Measurements from ENCODE around the gene STRN3. TPM values are rescaled to one million over a fixed set of nuclear protein-coding genes. Genes with fewer than 3 reads are reported as not detected.

The STRN3 gene
- total RNA-seq, 1 experiment from 2014 or later = 52.1 TPM

GRCh38 chr14:30977752-30978151 lies 48.4 kb downstream of the STRN3 start:
- H4K91ac ChIP-seq (ENCODE audit: insufficient read length, low read depth, low read length) = no peak overlapping the region
- H3K27ac Mint-ChIP-seq = no peak overlapping the region
- no peaks in the 10 kb centered on the region; the same call in 1 of the 2 replicates for H3K4me1 ChIP-seq (ENCODE audit: insufficient read depth, low read length)
- no peak for TF ChIP-seq CTCF (conservative IDR thresholded peaks at IDR 0.05)
- no peaks in the 10 kb centered on the region for H3K9me3 Mint-ChIP-seq
- no peak for DNase-seq
- no peaks in the 10 kb centered on the region for H3K9me3 ChIP-seq (ENCODE audit: control insufficient read depth, low read depth, low read length)
- no peaks in the 10 kb centered on the region for H4K20me1 ChIP-seq (ENCODE audit: control insufficient read depth, insufficient read depth, insufficient read length)
- H3K27me3 ChIP-seq (ENCODE audit: insufficient read depth, low read length) = no peaks in the 10 kb centered on the region
- H3K79me2 ChIP-seq (ENCODE audit: insufficient read depth, low read length) = peaks cover 27% of the 10 kb centered on the region; the same call in 1 of the 2 replicates
- no CpG with 5 or more reads among the region's 2 CpGs for WGBS (ENCODE audit: extremely low coverage, insufficient read length, low lambda C conversion rate)
- no peak overlapping the region for H4K8ac ChIP-seq (replicated peaks; ENCODE audit: insufficient read length, low read depth, low read length)
- no peak overlapping the region for H3K18ac ChIP-seq (ENCODE audit: insufficient read length, low read depth, low read length)
- H3K36me3 Mint-ChIP-seq (ENCODE audit: insufficient read depth in 1 of 3, low read depth in 3 of 3) = peaks cover 0 to 4% (median 0%) of the 10 kb centered on the region in 3 experiments; a peak in 1 of 7 replicates
- H3K23me2 ChIP-seq (ENCODE audit: insufficient read length, low read depth, low read length, poor library complexity, severe bottlenecking) = no peaks in the 10 kb centered on the region
- H3K79me1 ChIP-seq (ENCODE audit: insufficient read depth, low read depth, low read length, poor library complexity, severe bottlenecking) = peaks cover 5% of the 10 kb centered on the region
- H3K27ac ChIP-seq (ENCODE audit: insufficient read length, low read depth, low read length) = no peak overlapping the region
- no peak overlapping the region for H2BK12ac ChIP-seq (ENCODE audit: insufficient read length, low read depth, low read length)
- H3K27me3 Mint-ChIP-seq (ENCODE audit: low read depth) = no peaks in the 10 kb centered on the region
- no peak overlapping the region for H3K4me3 Mint-ChIP-seq
- H4K5ac ChIP-seq (ENCODE audit: insufficient read length, low read depth, low read length) = no peak overlapping the region
- H2BK20ac ChIP-seq (ENCODE audit: low read depth, low read length, poor library complexity, severe bottlenecking) = no peak overlapping the region
- no peak overlapping the region for H3K4me2 ChIP-seq (ENCODE audit: insufficient read depth, insufficient read length, low read length)
- H3K56ac ChIP-seq (ENCODE audit: insufficient read length, low read depth, low read length) = no peak overlapping the region
- peaks cover 18 to 25% of the 10 kb centered on the region in 2 experiments for H3K4me1 Mint-ChIP-seq
- H3K4ac ChIP-seq (ENCODE audit: low read depth, low read length) = no peak overlapping the region
- no peak overlapping the region for H3T11ph ChIP-seq (ENCODE audit: low read length)
- no peak overlapping the region for H2BK120ac ChIP-seq (ENCODE audit: low read depth, low read length, poor library complexity, severe bottlenecking)
- no peak overlapping the region for H3K9ac ChIP-seq (ENCODE audit: extremely low read depth, insufficient read length, low read length)
- H3K14ac ChIP-seq (ENCODE audit: insufficient read depth, low read length) = no peak overlapping the region
- no peak overlapping the region for H2AK5ac ChIP-seq (ENCODE audit: insufficient read length, low read length)
- no peak overlapping the region for H3K23ac ChIP-seq (ENCODE audit: insufficient read length, low read depth, low read length)
- H2BK15ac ChIP-seq (ENCODE audit: low read depth, low read length) = no peak overlapping the region
- no peak overlapping the region for H2AFZ ChIP-seq (ENCODE audit: low read length)
- H2BK5ac ChIP-seq (ENCODE audit: insufficient read length, low read length) = no peak overlapping the region

Data from H9 (cell line).